OCI-LY3 (cell line): ENCODE results near the gene CAMK2D.

Experiments used
- EZH2phosphoT487 ChIP-seq: fragments of 200-600 bp; shearing (Covaris generic); IDR thresholded peaks from 2 replicates; pipeline ENCODE4 v1.6.1; 2018; ENCODE audit warnings: antibody characterized with exemption, mixed run types, low read depth
- TF ChIP-seq, protein P1 (sequence below): fragments of 200-600, 300-600 bp; sonication (generic); IDR thresholded peaks from 2 replicates; pipeline ENCODE4 v1.5.1; 2014; ENCODE audit warnings: antibody characterized with exemption, low read length, low read depth

DNA sequence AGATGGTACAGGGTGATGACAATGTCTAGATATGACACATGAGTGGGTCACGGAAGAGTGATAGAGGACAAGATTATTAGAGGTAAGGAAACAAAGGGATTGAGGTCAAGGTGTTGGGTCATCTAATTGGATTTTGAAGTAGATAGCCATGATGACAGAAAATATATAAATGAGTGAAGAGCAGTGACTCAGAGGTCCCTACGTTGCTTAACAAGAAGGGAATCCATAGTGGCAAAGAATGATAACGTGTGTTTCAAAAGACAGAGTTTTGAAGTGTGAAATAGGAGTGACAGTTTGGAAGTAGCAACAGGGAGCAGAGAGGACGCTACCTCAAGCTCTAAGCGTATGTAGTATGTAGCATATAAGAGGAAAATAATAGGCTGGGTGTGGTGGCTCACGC is 22.2 kb upstream of the CAMK2D start:
- TF ChIP-seq, protein P1, sequence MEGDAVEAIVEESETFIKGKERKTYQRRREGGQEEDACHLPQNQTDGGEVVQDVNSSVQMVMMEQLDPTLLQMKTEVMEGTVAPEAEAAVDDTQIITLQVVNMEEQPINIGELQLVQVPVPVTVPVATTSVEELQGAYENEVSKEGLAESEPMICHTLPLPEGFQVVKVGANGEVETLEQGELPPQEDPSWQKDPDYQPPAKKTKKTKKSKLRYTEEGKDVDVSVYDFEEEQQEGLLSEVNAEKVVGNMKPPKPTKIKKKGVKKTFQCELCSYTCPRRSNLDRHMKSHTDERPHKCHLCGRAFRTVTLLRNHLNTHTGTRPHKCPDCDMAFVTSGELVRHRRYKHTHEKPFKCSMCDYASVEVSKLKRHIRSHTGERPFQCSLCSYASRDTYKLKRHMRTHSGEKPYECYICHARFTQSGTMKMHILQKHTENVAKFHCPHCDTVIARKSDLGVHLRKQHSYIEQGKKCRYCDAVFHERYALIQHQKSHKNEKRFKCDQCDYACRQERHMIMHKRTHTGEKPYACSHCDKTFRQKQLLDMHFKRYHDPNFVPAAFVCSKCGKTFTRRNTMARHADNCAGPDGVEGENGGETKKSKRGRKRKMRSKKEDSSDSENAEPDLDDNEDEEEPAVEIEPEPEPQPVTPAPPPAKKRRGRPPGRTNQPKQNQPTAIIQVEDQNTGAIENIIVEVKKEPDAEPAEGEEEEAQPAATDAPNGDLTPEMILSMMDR = no peak
- no peak for TF ChIP-seq EZH2phosphoT487
